ENCODE measurements around the gene HDAC3. TPM values are rescaled to one million over a fixed set of nuclear protein-coding genes. Genes with fewer than 3 reads are reported as not detected.

The HDAC3 gene
- total RNA-seq, 1 donor, result 47.8 TPM

- Histone ChIP-seq H3K4me3 (ENCODE audit: insufficient read depth, low read length) (no peak overlapping the region), H3K79me2 (ENCODE audit: insufficient read depth, low read length) (no peaks in the 10 kb centered on the region), H3K36me3 (ENCODE audit: insufficient read depth, low read length) (no peaks in the 10 kb centered on the region), H3K27me3 (ENCODE audit: insufficient read depth, low read length) (no peaks in the 10 kb centered on the region), H3K9me3 (ENCODE audit: low read depth, low read length) (no peaks in the 10 kb centered on the region), H3K4me1 (ENCODE audit: insufficient read depth, low read length) (peaks cover 8% of the 10 kb centered on the region), H3K27ac (ENCODE audit: low read depth, low read length) (no peak overlapping the region), H3K4me2 (ENCODE audit: insufficient read depth, low read length) (no peak overlapping the region), H4K20me1 (ENCODE audit: insufficient read depth, low read length) (no peaks in the 10 kb centered on the region), H2AFZ (ENCODE audit: low read length) (no peak overlapping the region)
- TF ChIP-seq CTCF (IDR thresholded peaks at IDR 0.05; ENCODE audit: extremely low read depth, low read depth, low read length), result no peak
- peak; percentile 21 for DNase-seq (ENCODE audit: insufficient read length, low spot score, missing footprints)
Observed at GRCh38 chr5:141665995-141666940, 29.6 kb upstream of the HDAC3 start.

GRCh38 chr5:141664733-141665461 is 28.2 kb upstream of the HDAC3 start:
- Histone ChIP-seq H3K9me3 (ENCODE audit: low read depth, low read length) (no peaks in the 10 kb centered on the region), H3K4me1 (ENCODE audit: insufficient read depth, low read length) (peaks cover 8% of the 10 kb centered on the region), H3K4me2 (ENCODE audit: insufficient read depth, low read length) (no peak overlapping the region), H3K36me3 (ENCODE audit: insufficient read depth, low read length) (no peaks in the 10 kb centered on the region), H3K27me3 (ENCODE audit: insufficient read depth, low read length) (no peaks in the 10 kb centered on the region), H3K4me3 (ENCODE audit: insufficient read depth, low read length) (no peak overlapping the region), H4K20me1 (ENCODE audit: insufficient read depth, low read length) (no peaks in the 10 kb centered on the region), H3K27ac (ENCODE audit: low read depth, low read length) (no peak overlapping the region), H3K79me2 (ENCODE audit: insufficient read depth, low read length) (no peaks in the 10 kb centered on the region), H2AFZ (ENCODE audit: low read length) (no peak overlapping the region)
- peak; percentile 95 for DNase-seq (ENCODE audit: insufficient read length, low spot score, missing footprints)
- TF ChIP-seq CTCF (IDR thresholded peaks at IDR 0.05; ENCODE audit: extremely low read depth, low read depth, low read length), result peak; percentile 87

- DNase-seq (ENCODE audit: insufficient read length, low spot score, missing footprints), result no peak
- H3K79me2 ChIP-seq (ENCODE audit: insufficient read depth, low read length), result no peaks in the 10 kb centered on the region
- no peaks in the 10 kb centered on the region for H4K20me1 ChIP-seq (ENCODE audit: insufficient read depth, low read length)
- H3K27me3 ChIP-seq (ENCODE audit: insufficient read depth, low read length), result no peaks in the 10 kb centered on the region
- H3K4me1 ChIP-seq (ENCODE audit: insufficient read depth, low read length), result peaks cover under 1% of the 10 kb centered on the region
- no peak overlapping the region for H2AFZ ChIP-seq (ENCODE audit: low read length)
- no peaks in the 10 kb centered on the region for H3K36me3 ChIP-seq (ENCODE audit: insufficient read depth, low read length)
- no peak overlapping the region for H3K4me3 ChIP-seq (ENCODE audit: insufficient read depth, low read length)
- no peaks in the 10 kb centered on the region for H3K9me3 ChIP-seq (ENCODE audit: low read depth, low read length)
- TF ChIP-seq CTCF (IDR thresholded peaks at IDR 0.05; ENCODE audit: extremely low read depth, low read depth, low read length), result no peak
- H3K4me2 ChIP-seq (ENCODE audit: insufficient read depth, low read length), result no peak overlapping the region
- H3K27ac ChIP-seq (ENCODE audit: low read depth, low read length), result no peak overlapping the region
Observed at GRCh38 chr5:141663506-141663905, 26.9 kb upstream of the HDAC3 start.

- Histone ChIP-seq H3K9me3 (ENCODE audit: low read depth, low read length) (no peaks in the 10 kb centered on the region), H2AFZ (ENCODE audit: low read length) (no peak overlapping the region), H3K27me3 (ENCODE audit: insufficient read depth, low read length) (no peaks in the 10 kb centered on the region), H4K20me1 (ENCODE audit: insufficient read depth, low read length) (no peaks in the 10 kb centered on the region), H3K4me3 (ENCODE audit: insufficient read depth, low read length) (no peak overlapping the region), H3K4me1 (ENCODE audit: insufficient read depth, low read length) (peaks cover 15% of the 10 kb centered on the region), H3K79me2 (ENCODE audit: insufficient read depth, low read length) (no peaks in the 10 kb centered on the region), H3K4me2 (ENCODE audit: insufficient read depth, low read length) (no peak overlapping the region), H3K27ac (ENCODE audit: low read depth, low read length) (no peak overlapping the region), H3K36me3 (ENCODE audit: insufficient read depth, low read length) (no peaks in the 10 kb centered on the region)
- no peak for DNase-seq (ENCODE audit: insufficient read length, low spot score, missing footprints)
- TF ChIP-seq CTCF (IDR thresholded peaks at IDR 0.05; ENCODE audit: extremely low read depth, low read depth, low read length), result no peak
Observed at GRCh38 chr5:141662028-141662427, 25.4 kb upstream of the HDAC3 start.
